T-helper 17 cell (primary cell): ENCODE measurements around the gene ADGRL3. TPM values are rescaled to one million over a fixed set of nuclear protein-coding genes. Genes with fewer than 3 reads are reported as not detected.

Experiments used
- ATAC-seq: fragments of 150-1000 bp; cut with Tn5 transposase; 2 replicates; pipeline ENCODE4 v1.10.0; 2021; ENCODE audit warnings: mild to moderate bottlenecking, moderate library complexity
- DNase-seq, 3 donors: peaks; one replicate each; pipeline versions ENCODE4 v3.0.0 to v3.0.0-alpha.2; 2020 to 2021
- H3K9me3 ChIP-seq: one replicate; pipeline ENCODE4 v1.7.0; 2013; ENCODE audit warnings: low read length, mild to moderate bottlenecking; ENCODE audit not compliant: control insufficient read depth, poor library complexity, severe bottlenecking
- H3K27ac Mint-ChIP-seq: one replicate; pipeline ENCODE4 v1.8.0; 2022; ENCODE audit warnings: mild to moderate bottlenecking, moderate library complexity, mixed read lengths
- H3K27me3 Mint-ChIP-seq: one replicate; pipeline ENCODE4 v1.8.0; 2022; ENCODE audit warnings: mixed read lengths
- H3K36me3 Mint-ChIP-seq: one replicate; pipeline ENCODE4 v1.8.0; 2022; ENCODE audit warnings: low read depth, mixed read lengths
- H3K4me1 Mint-ChIP-seq: one replicate; pipeline ENCODE4 v1.8.0; 2022; ENCODE audit warnings: mild to moderate bottlenecking, mixed read lengths
- H3K4me3 Mint-ChIP-seq: one replicate; pipeline ENCODE4 v1.8.0; 2022; ENCODE audit warnings: mild to moderate bottlenecking, moderate library complexity, mixed read lengths
- total RNA-seq, 4 donors: library from RNA in 2 of 4; stranded (reverse) in 2 of 4; gene quantifications; one replicate each; pipeline ENCODE4 v1.2.3 and lab custom pipeline; 2022 to 2026

ADGRL3 gene
- total RNA-seq, 2 donors from 2014 or later, result not detected

DNA sequence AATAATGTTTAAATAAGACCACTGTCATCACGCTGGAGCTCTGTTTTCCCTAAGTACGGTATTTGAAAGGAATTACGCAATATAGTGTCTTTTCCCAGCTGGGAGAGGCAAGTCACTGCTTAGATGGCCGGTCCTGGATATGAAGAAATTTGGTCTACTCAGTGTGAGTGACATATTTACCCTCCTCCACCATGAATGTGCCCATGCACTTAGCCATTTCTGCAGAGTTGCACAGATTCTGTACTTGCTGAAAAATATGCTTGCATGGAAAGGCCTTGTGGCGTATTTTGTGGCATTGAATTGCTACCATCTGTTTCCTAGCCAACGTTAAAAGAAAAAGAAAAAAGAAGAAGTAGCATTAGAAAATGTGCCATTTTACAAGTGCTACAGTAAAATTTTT is 73.1 kb downstream of the ADGRL3 start:
- DNase-seq (no peak), ATAC-seq (no peak)
- Mint-ChIP-seq H3K36me3 (no peaks in the 10 kb centered on the region), H3K27ac (no peak overlapping the region), H3K4me1 (no peaks in the 10 kb centered on the region), H3K27me3 (no peaks in the 10 kb centered on the region), H3K4me3 (no peak overlapping the region)
- no peaks in the 10 kb centered on the region for H3K9me3 ChIP-seq

DNA sequence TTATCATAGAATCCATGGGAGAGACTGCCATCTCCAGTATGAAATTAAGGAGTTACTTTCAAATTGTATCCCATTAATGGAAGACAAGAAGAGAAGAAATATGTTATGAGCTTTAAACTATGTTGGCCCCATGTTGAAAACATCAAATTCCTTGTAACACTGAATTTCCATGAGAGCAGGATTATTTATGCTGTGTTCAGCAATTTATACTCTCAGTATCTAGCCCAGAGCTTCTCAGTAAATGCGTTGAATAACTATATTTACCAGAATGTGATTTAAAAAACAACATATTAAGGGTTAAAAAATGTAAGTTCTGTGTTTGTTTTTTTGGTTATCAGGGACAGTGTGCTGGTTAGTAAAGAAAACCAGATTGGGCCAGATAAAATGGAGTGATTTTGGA is 74.2 kb downstream of the ADGRL3 start:
- H3K27ac Mint-ChIP-seq, result no peak overlapping the region
- H3K4me1 Mint-ChIP-seq, result no peaks in the 10 kb centered on the region
- DNase-seq, result no peak
- H3K4me3 Mint-ChIP-seq, result no peak overlapping the region
- no peaks in the 10 kb centered on the region for H3K36me3 Mint-ChIP-seq
- H3K27me3 Mint-ChIP-seq, result no peaks in the 10 kb centered on the region
- H3K9me3 ChIP-seq, result no peaks in the 10 kb centered on the region
- no peak for ATAC-seq

DNA sequence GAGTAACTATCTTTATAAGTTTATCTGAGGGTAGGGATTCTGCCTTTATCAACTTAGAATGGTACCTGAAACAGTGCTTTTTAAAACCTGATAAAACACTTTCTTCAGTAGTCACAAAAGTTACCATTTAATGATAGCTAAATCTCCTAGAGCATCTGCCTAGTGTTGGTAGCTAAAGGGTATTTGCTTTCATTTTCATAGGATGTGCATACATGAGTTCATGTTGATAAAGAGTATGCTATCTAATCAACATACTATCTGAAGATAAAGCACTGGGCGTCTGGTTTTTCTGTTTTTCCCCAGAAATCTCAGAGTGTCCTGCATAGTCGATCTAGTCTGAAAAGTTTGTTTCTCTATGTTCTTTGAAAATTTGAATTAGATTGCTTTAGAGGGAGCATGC is 75.1 kb downstream of the ADGRL3 start:
- no peak for DNase-seq
- H3K9me3 ChIP-seq, result no peaks in the 10 kb centered on the region
- no peaks in the 10 kb centered on the region for H3K36me3 Mint-ChIP-seq
- H3K4me3 Mint-ChIP-seq, result no peak overlapping the region
- no peaks in the 10 kb centered on the region for H3K27me3 Mint-ChIP-seq
- H3K4me1 Mint-ChIP-seq, result no peaks in the 10 kb centered on the region
- ATAC-seq, result no peak
- H3K27ac Mint-ChIP-seq, result no peak overlapping the region

DNA sequence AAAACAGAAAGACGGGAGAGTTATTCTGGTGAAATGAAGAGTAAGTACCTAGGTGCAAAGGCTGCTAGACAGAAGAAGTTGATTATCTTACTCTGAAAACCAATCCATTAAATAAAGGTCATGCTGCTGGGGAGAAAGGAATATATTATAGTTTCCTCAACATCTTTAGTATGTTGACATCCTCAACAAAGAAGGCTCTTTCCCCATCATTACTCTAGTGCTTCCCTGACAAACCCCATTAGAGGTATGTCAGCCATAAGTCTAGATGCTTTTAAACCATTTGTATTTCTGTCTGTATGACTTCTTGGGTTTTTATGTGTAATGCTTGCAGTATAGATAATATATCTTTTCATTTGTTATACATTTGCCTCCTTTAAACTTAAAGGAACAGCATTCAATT is 75.9 kb downstream of the ADGRL3 start:
- H3K4me3 Mint-ChIP-seq, result no peak overlapping the region
- H3K27ac Mint-ChIP-seq, result no peak overlapping the region
- H3K9me3 ChIP-seq, result no peaks in the 10 kb centered on the region
- no peaks in the 10 kb centered on the region for H3K27me3 Mint-ChIP-seq
- no peaks in the 10 kb centered on the region for H3K4me1 Mint-ChIP-seq
- DNase-seq, result no peak
- H3K36me3 Mint-ChIP-seq, result no peaks in the 10 kb centered on the region
- ATAC-seq, result no peak

DNA sequence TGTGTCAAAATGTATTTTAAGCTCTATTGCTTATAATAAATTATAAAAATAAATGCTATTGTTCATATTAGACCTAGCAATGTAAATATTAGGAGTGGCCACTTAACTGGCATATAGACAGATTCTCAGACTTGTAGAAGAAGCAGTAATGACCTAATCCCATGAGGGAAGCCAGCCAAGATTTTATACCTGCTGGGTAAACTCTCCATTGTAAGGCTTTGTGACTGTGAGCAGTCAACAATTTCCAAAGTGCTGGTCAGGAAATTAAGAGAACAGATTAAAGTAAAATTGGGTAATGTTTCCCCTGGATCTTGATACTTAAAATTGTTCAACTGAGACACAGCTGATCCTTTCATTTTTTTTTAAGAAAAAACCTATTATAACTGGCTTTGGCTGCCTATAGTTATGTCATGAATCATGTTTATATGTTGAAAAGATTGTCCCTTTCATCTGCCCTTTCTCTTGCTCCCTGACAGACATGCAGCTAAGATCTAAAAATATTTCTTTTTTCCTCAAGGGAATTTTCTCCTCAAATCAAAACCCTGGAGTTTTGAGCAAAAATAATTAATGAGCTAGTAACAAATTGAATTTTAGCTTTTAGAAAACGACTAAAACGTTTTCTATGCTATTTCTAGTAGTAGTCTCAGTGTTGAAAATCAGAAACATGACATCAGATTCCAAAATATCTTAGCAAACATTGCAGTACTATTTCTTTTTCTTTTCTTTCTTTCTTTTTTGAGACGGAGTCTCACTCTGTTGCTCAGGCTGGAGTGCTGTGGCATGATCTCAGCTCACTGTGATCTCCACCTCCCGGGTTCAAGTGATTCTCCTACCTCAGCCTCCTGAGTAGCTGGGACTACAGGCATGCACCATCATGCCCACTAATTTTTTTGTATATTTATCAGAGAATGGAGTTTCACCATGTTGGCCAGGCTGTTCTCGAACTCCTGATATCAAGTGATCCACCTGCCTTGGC is 77.9 kb downstream of the ADGRL3 start:
- no peak for ATAC-seq

DNA sequence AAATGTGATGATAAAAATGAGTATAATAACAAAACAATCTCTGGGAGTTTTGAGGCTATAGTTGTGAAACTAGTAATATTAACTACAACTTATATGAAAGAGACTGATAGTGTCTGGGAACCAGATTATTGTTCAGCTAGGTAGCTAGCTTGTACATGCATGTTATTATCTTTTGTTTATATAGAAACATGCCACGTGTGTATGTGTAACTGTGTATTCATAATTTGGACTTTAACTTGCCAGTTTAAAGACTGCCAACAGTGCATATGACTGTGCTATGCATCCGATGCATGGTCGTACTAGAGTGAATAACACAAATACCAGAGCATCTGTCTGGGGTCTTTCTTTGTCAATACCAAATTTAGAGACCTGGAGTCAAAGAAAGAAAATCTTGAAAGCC is 92.2 kb downstream of the ADGRL3 start:
- DNase-seq (no peak), ATAC-seq (no peak)
- Mint-ChIP-seq H3K27me3 (no peaks in the 10 kb centered on the region), H3K4me1 (no peaks in the 10 kb centered on the region), H3K36me3 (no peaks in the 10 kb centered on the region), H3K4me3 (no peak overlapping the region), H3K27ac (no peak overlapping the region)
- no peaks in the 10 kb centered on the region for H3K9me3 ChIP-seq

More for the DNA sequence above, 77.9 kb downstream of the ADGRL3 start:
- H3K27me3 Mint-ChIP-seq, result no peaks in the 10 kb centered on the region
- H3K4me1 Mint-ChIP-seq, result no peaks in the 10 kb centered on the region
- no peaks in the 10 kb centered on the region for H3K9me3 ChIP-seq
- no peak overlapping the region for H3K27ac Mint-ChIP-seq
- no peaks in the 10 kb centered on the region for H3K36me3 Mint-ChIP-seq
- no peak overlapping the region for H3K4me3 Mint-ChIP-seq
- no peak for DNase-seq

DNA sequence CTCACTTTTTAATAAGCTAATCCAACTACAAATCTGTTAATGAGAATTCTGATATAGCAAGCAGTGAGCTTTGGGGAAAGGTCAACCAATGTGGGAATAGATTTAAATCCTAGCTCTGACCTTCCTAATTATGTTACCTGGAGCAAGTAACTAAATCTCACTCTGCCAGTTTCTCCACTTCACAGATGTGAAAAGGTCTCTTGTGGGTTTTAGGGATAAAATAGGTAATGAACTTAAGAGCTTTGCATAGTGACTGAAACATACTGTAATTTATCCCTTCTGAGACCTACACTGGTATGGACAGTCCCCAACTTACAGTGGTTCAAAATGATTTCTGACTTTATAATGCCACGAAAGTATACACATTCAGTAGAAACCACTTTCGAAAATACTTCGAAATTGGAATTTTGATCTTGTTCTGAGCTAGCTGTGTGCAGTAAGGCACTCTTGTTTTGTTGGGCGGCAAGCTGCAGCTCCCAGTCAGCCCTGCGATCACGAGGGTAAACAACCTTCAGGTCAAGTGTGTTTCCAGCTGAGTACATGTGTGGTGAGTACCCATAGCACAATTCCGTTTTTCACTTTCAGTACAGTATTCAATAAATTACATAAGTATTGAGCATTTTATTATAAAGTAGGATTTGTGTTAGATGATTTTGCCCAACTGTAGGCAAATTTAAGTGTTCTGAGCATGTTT is 93.7 kb downstream of the ADGRL3 start:
- no peaks in the 10 kb centered on the region for H3K27me3 Mint-ChIP-seq

DNA sequence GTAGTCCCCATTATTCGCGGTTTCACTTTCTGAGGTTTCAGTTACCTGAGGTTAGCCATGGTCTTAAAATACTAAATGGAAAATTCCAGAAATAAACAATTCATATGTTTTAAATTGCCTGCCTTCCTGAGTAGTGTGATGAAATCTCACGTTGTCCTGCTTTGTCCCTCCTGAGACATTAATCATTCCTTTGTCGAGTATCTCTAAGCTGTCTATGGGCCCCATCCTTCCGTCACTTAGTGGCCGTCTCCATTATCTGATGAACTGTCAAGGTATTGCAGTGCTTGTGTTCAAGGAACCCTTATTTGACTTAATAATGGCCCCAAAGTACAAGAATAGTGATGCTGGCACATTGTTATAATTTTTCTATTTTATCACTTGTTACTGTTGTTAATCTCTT is 94.8 kb downstream of the ADGRL3 start:
- Mint-ChIP-seq H3K27ac (no peak overlapping the region), H3K4me1 (no peaks in the 10 kb centered on the region)

More for the DNA sequence above, 93.7 kb downstream of the ADGRL3 start:
- Mint-ChIP-seq H3K4me1 (no peaks in the 10 kb centered on the region), H3K4me3 (no peak overlapping the region), H3K27ac (no peak overlapping the region), H3K36me3 (no peaks in the 10 kb centered on the region)
- no peak for DNase-seq
- no peak for ATAC-seq
- H3K9me3 ChIP-seq, result no peaks in the 10 kb centered on the region

DNA sequence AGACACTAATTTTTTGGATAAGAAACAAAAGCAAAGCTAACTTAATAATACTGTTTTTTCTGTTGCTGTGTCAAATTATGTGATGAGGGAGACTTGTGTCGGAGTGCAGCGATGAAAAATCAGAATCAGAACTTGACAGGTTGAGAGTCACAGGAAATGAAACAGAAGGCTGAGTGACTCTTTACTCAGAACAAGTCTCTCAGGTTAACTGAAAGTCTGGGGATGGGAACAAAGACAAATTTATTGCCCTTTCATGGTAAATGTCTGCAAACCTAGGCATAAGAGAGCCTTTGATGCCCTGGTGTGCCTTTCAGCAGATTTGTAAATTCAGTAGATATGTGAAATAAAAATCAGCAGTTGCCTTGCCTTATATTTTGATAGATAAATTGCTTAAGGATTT is 96.0 kb downstream of the ADGRL3 start:
- ATAC-seq, result no peak
- H3K27me3 Mint-ChIP-seq, result no peaks in the 10 kb centered on the region
- no peaks in the 10 kb centered on the region for H3K9me3 ChIP-seq
- no peak overlapping the region for H3K4me3 Mint-ChIP-seq
- DNase-seq, result no peak
- no peaks in the 10 kb centered on the region for H3K36me3 Mint-ChIP-seq
- H3K4me1 Mint-ChIP-seq, result no peaks in the 10 kb centered on the region
- no peak overlapping the region for H3K27ac Mint-ChIP-seq

More for the DNA sequence above, 94.8 kb downstream of the ADGRL3 start:
- DNase-seq, result no peak
- no peak for ATAC-seq
- no peaks in the 10 kb centered on the region for H3K36me3 Mint-ChIP-seq
- H3K27me3 Mint-ChIP-seq, result no peaks in the 10 kb centered on the region
- no peaks in the 10 kb centered on the region for H3K9me3 ChIP-seq
- H3K4me3 Mint-ChIP-seq, result no peak overlapping the region

DNA sequence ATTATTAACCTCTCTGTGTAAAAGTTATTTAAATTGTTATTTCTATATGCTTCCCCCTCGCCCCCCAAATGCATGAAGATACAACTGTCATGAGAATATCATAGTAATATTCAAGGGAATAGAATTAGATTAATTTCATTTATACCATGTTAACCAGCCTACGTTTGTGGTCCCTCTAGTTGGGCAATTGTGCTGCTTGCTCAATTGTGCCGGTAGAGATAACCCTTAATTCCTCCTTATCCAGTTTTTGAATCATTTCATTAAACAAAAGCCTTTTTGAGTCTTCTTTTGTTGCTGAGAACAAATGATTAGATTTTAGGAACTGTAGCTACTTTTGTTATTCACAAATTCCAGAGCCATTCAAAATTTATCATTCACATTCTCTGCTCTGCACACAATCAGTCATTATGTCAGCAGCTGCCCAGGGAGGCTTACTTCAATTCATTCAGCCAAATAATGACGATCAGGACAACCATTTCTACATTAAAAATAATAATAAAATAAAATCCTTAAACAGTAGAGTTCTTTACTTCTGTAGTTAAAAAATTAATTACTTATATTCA is 98.1 kb downstream of the ADGRL3 start:
- no peaks in the 10 kb centered on the region for H3K4me1 Mint-ChIP-seq
- ATAC-seq (no peak), DNase-seq (no peak)
- no peaks in the 10 kb centered on the region for H3K36me3 Mint-ChIP-seq
- no peak overlapping the region for H3K27ac Mint-ChIP-seq
- H3K4me3 Mint-ChIP-seq, result no peak overlapping the region
- no peaks in the 10 kb centered on the region for H3K27me3 Mint-ChIP-seq
- H3K9me3 ChIP-seq, result no peaks in the 10 kb centered on the region

DNA sequence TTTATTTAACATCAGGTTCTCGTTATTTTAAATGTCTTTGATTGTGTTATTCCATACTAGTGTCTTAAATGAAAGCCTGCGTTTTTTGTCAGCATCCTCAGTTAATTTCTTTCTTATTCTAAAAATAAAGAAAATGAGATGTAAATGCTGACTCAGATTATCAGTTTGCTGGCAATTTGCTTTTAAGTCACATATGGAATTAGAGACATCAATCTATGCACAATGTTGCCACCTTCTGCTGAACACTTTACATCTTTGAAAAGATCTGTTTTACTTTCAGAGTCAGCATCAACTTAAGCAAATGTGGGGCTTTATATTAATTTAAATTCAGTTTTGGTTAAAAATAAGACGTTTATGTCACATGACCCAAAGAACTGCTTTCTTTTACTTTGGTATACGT is 99.2 kb downstream of the ADGRL3 start:
- H3K27me3 Mint-ChIP-seq, result no peaks in the 10 kb centered on the region
- H3K27ac Mint-ChIP-seq, result no peak overlapping the region
- ATAC-seq, result no peak
- H3K36me3 Mint-ChIP-seq, result no peaks in the 10 kb centered on the region
- no peak overlapping the region for H3K4me3 Mint-ChIP-seq
- no peaks in the 10 kb centered on the region for H3K4me1 Mint-ChIP-seq
- no peaks in the 10 kb centered on the region for H3K9me3 ChIP-seq
- DNase-seq, result no peak

DNA sequence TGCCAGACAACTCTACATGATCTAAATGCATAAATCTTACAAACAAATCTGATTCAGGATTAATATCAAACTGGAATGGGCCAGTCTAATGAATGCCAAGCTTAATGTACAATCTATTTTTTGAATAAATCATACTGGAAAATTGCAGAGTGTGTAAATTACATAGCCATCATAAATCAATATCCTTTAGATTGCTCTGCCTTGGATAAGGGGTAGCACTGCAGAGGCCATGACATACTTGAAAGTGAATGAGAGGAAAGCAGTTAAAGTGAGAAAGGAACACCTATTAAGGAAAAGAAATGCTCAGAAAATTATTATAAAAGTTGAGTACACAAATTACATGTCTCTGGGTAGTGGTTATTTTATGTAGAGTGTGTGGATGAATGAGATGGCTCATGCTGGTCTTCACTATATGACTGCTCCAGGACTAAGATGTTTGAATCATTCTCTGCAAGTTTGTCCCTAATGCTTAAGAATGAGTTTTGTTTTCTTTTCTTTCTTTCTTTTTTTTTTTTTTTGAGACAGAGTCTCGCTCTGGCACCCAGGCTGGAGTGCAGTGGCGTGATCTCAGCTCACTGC is 100.2 kb downstream of the ADGRL3 start:
- Mint-ChIP-seq H3K27me3 (no peaks in the 10 kb centered on the region), H3K27ac (no peak overlapping the region), H3K4me1 (no peaks in the 10 kb centered on the region), H3K36me3 (no peaks in the 10 kb centered on the region), H3K4me3 (no peak overlapping the region)
- ATAC-seq, result no peak
- no peaks in the 10 kb centered on the region for H3K9me3 ChIP-seq
- DNase-seq, result no peak

DNA sequence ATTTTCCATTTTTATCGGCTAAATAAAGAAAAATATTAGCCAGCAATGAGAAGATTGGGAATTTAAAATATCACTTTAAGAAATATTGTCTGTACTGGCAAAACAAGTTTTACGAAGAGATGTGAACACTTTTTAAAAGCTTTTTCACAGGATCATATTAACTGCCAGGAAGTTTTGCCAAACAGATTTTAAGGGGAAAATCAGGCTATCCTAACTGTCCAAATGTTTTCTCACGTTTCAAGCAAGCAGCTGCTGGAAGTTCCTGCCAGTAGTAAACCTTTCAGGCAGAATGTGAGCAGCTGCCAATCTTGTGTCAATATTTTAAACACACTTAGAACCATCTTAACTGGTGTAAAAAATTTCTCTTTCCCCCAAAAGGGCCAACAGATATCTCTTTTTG is 101.1 kb downstream of the ADGRL3 start:
- Mint-ChIP-seq H3K4me3 (no peak overlapping the region), H3K4me1 (no peaks in the 10 kb centered on the region), H3K27me3 (no peaks in the 10 kb centered on the region), H3K27ac (no peak overlapping the region), H3K36me3 (no peaks in the 10 kb centered on the region)
- ATAC-seq (no peak), DNase-seq (no peak)
- H3K9me3 ChIP-seq, result no peaks in the 10 kb centered on the region
